ENCODE data around the gene ENSA.
"Not testable (repeated sequence)": the region's sequence is repeated elsewhere in the genome, so short reads cannot be mapped to it uniquely, and the experiment has no call there.

ENSA gene

GRCh38 chr1:150629115-150629928 lies at the start of gene ENSA:
ENSA (minus strand) TSS chr1:150629612; CDS start chr1:150629470, 142 bp downstream.
- DNase-seq (ENCODE audit: low read depth in 3 of 3) = peak; percentile 88 to 96 (median 90)

GRCh38 chr1:150678988-150679387 lies 49.6 kb upstream of the ENSA start:
- DNase-seq (ENCODE audit: low read depth in 3 of 3) = no peak

GRCh38 chr1:150674881-150675280 lies 45.5 kb upstream of the ENSA start:
- no peak for DNase-seq (ENCODE audit: low read depth in 3 of 3)

DNA sequence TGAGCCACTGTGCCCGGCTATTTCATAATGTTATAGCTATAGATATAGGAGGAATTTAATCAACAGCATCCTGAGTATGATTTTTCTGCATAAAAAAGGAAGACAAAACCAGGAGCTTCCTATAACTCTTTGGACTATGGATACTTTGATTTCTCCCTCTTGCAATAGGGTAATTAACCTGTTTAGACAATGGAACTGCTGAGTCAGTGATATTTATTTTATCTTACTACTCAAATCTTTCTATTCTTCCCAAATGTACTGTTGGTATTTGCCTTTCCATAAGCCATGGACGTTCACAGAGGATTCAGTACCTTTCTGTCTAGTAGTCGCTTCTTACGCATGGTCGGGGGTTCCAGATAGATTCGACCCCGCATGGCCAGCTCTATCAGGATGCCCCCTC lies 33.9 kb upstream of the ENSA start:
- no peak for DNase-seq (ENCODE audit: low read depth in 3 of 3)

DNA sequence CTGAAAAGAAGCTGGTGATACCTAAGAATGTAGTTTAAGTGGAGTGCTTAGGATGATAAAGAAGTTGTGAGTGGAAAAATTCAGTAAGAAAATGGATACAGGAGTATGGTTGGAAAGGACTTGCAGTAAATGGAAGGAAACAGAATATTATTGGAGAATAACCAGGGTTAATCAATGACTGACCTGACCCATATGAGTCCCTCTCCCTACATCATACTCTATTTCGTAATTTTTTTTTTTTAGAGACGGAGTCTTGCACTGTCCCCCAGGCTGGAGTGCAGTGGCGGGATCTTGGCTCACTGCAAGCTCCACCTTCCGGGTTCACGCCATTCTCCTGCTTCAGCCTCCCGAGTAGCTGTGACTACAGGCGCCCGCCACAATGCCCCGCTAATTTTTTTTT lies 33.4 kb upstream of the ENSA start:
- no peak for DNase-seq (ENCODE audit: low read depth in 3 of 3)

DNA sequence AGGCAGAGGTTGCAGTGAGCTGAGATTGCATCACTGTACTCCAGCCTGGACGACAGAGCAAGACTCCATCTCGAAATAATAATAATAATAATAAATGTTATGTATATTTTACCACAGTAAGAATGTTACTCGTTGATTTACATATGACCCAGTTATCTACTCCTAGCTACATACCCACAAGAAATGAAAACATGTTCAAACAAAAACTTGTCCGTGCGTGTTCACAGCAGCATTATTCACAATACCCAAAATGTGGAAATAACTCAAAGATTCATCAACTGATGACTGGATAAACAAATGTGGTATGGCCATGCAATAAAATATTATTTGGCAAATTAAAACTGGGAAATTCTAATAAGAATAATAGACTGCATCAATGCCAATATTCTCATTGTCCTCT lies 31.7 kb upstream of the ENSA start:
- DNase-seq (ENCODE audit: low read depth in 3 of 3) = no peak

DNA sequence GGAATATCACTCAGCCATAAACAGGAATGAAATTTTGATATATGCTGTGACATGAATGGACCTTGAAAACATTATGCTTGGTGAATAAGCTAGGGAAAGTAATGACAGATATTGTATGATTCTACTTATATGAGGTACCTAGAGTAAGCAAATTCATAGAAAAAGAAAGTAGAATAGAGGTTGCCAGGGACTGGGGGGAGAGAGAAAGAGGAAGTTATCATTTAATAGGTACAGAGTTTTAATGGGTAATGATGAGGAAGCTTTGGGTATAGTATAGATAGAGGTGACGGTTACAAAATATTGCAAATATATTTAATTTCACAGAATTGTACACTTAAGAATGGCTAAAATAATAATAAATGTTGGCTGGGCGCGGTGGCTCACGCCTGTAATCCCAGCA lies 31.2 kb upstream of the ENSA start:
- DNase-seq (ENCODE audit: low read depth in 3 of 3) = no peak

DNA sequence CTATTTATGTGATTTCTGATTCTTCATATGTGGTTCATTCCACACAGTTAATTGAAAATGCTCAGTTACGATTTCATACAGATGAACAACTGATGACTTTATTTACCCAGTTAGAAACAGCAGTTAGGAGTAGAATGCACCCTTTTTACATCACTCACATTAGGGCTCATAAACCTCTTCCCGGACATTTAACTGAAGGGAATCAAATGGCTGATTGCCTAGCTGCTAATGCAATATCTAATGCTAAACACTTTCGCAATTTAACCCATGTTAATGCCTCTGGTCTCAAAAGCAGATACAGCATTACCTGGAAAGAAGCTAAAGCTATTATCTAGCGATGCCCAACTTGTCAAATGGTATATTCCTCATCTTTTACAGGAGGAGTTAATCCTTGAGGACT lies 27.7 kb upstream of the ENSA start:
- not testable (repeated sequence) for DNase-seq (ENCODE audit: low read depth in 3 of 3)

DNA sequence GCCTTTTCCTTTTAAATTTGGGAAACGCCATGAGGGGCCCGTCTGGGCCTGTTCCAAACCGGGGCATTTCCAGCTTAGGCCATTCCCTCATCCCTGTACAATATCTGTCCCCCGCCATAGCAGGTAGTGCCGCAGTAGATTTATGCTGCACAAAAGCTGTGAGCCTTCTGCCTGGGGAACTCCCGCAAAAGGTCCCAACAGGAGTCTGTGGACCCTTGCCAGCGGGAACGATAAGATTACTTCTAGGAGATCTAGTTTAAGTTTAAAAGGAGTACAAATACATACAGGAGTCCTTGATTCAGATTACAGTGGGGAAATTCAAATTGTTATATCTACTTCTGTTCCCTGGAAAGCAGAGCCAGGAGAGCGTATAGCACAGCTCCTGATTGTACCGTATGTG lies 25.2 kb upstream of the ENSA start:
- not testable (repeated sequence) for DNase-seq (ENCODE audit: low read depth in 3 of 3)

- no peak for DNase-seq (ENCODE audit: low read depth in 3 of 3)
These were observed 20.8 kb upstream of the ENSA start for GRCh38 chr1:150650193-150650592.

DNA sequence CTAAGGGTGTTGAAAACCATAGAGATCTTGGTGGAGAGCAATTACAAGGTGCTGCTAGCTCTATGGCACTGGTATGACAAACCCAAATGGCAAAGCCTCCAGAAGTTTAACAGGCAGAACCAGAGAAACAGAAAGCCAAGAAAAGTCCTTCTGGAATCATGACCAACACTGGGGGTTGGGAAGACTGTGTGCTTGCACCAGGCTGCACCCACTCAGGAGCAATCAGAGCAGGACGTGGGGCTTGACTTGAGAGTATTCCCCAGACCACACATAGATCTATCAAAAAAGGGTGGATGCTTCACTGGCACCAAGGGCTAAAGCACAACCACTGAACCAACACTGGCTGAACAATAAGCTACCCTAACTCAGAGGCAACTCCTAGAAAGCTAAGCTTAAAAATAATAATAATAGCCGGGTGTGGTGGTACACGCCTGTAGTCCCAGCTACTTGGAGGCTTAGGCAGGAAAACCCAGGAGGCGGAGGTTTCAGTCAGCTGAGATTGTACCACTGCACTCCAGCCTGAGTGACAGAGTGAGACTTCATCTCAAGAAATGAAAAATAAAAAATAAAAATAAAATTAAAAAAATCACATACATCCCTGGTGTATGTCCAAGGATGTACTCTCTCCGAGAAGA lies 20.1 kb upstream of the ENSA start:
- no peak for DNase-seq (ENCODE audit: low read depth in 3 of 3)

DNA sequence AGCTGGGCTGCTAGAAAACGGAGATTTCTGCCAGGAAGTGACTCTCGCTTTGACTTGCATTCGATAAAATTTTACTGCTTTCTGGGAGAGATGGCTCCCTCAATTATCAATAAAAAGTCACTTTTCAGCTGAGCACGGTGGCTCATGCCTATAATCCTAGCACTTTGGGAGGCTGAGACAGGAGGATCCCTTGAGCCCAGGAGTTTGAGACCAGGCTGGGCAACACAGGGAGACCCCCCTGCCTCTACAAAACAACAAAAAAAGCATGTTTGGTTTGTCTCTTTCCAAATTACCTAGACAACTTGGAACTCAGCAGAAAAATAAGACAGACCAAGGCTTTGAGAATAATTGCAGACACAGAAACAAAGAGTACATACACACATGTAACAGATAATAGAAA lies 12.9 kb upstream of the ENSA start:
- no peak for DNase-seq (ENCODE audit: low read depth in 3 of 3)

DNA sequence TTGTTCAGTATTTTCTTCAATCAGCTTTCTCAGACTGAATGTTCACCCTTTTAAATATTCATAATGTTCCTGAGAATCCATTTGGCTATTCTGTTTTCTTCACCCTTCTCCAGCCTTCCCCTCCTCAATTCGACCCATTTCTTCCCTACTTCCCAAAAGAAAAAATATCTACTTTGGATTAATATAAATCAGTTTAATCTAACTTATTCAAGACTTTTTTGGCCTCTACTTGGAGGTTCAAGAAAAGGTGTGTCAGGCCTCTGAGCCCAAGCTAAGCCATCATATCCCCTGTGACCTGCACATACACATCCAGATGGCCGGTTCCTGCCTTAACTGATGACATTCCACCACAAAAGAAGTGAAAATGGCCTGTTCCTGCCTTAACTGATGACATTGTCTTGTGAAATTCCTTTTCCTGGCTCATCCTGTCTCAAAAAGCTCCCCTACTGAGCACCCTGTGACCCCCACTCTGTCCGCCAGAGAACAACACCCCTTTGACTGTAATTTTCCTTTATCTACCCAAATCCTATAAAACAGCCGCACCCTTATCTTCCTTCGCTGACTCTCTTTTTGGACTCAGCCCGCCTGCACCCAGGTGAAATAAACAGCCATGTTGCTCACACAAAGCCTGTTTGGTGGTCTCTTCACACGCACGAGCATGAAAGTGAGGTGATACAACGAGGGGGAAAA lies 11.9 kb upstream of the ENSA start:
- DNase-seq (ENCODE audit: low read depth in 3 of 3) = not testable (repeated sequence)

DNA sequence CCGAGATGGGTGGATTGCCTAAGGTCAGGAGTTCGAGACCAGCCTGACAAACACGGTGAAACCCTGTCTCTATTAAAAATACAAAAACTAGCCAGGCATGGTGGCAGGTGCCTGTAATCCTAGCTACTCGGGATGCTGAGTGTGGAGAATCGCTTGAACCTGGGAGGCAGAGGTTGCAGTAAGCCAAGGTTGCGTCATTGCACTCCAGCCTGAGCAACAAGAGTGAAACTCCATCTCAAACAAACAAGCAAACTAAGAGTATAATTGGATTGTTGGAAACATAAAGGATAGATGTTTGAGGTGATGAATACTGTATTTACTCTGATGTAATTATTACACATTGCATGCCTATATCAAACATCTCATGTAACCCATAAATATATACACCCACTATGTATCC lies 9.0 kb upstream of the ENSA start:
- DNase-seq (ENCODE audit: low read depth in 3 of 3) = not testable (repeated sequence)

DNA sequence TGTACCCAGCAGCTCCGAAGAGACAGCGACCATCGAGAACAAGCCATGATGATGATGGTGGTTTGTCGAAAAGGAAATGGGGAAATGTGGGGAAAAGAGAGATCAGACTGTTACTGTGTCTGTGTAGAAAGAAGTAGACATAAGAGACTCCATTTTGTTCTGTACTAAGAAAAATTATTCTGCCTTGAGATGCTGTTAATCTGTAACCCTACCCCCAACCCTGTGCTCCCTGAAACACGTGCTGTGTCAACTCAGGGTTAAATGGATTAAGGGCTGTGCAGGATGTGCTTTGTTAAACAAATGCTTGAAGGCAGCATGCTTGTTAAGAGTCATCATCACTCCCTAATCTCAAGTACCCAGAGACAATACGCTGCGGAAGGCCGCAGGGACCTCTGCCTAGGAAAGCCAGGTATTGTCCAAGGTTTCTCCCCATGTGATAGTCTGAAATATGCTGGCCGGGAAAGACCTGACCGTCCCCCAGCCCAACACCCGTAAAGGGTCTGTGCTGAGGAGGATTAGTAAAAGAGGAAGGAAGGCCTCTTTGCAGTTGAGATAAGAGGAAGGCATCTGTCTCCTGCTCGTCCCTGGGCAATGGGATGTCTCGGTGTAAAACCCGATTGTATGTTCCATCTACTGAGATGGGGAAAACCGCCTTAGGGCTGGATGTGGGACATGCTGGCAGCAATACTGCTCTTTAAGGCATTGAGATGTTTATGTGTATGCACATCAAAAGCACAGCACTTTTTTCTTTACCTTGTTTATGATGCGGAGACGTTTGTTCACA lies 5.6 kb upstream of the ENSA start:
- not testable (repeated sequence) for DNase-seq (ENCODE audit: low read depth in 3 of 3)

- no peak for DNase-seq (ENCODE audit: low read depth in 3 of 3)
These were observed 672 bp downstream of the ENSA start for GRCh38 chr1:150628766-150629114.

DNA sequence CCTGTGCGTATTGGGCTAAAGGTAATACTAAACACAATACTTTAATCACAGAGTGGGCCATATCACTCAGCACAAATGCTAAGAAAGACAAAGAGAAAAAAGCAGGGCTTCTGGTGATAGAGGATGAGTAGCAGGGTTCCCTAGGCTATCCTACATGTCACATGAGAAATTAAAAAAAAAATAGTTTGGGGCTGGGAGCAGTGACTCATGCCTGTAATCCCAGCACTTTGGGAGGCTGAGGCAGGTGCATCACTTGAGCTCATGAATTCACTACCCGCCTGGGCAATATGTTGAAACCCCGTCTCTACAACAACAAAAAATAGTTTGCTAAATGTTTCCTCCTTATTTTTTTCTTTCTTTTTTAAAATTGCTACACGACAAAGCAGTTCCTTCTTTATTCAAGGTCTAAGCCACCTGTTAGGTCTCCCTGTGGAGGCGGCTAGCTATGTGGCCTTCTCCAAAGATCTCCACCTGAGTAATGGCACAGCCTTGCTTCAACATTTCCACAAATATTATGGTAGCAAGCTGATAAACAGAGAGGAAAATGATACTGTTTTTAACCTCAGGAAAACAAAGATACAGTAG lies 1.5 kb downstream of the ENSA start:
- DNase-seq (ENCODE audit: low read depth in 3 of 3) = no peak

DNA sequence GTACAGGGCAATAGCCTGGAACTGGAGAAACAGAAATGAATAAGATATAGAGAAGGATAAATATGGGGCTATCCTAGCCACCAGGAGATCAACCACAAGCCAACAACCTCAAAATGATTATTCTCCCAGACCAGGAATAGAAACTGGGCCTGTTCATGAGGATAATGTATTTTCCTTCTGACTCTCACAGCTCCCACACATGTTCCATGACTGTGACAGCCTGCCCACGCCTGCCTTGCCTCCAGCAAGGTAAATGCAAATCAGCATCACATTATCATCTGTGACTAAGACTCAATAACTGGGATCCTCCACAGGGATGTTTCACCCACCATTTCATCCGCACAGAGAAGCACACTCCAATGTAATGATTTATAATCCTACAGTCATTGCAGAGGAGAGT lies 3.3 kb downstream of the ENSA start:
- peak in 1 of 3 donors; percentile 29 for DNase-seq (ENCODE audit: low read depth in 3 of 3)

- DNase-seq (ENCODE audit: low read depth in 3 of 3) = not testable (repeated sequence)
These were observed 4.9 kb downstream of the ENSA start for GRCh38 chr1:150624546-150624945.

DNA sequence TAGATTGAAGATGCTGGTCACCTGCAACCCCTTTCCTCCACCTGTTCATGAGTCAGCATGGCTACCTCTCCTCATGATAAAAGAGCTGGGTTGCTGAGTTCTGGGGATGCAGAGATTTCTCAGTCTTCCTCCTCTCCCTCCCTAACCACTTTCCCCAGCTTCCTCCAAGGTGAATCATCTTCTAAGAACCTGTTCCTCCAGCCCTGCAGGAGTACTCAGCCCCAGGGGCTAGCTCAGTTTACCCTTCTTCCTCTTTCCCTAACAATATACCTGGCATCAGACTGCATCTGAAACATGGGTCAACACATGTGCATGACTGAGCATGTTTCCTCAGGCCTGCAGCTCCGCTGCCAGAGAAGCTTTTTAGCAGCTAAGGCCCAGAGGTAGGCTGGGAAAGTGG lies 5.3 kb downstream of the ENSA start:
- DNase-seq (ENCODE audit: low read depth in 3 of 3) = not testable (repeated sequence)

DNA sequence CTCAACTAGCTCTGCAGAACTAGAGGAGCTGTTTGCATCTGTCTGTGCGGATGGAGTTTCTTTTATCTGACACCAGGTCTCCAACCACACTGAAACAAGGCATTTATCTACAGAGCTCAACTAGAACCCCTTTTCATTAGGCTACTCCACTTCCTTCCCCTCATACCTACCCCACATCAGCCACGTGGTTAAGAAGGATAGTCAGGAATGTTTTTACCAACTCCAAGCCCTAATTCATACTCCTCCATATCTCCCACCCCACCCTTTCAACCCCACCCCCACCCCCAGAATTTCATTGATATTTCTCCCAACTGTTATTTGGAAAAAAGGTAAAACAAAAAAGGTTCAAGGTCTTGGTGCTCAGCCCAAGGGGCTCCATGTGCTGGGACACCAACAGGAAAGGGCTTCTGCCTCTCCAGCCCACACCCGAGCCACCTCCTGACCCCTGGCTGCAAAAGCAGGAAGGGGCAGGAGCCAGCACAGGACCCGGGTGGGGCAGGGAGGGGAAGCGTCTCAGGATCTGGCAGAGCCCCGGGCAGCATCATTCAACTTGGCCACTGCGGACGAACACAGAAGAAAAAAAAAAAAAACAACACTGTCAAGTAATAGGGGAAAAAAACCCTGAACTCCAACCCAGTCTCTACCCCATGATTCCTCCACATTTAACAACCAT lies 7.0 kb downstream of the ENSA start:
- DNase-seq (ENCODE audit: low read depth in 3 of 3) = no peak
